LNCaP clone FGC (cell line): ENCODE measurements around the gene YRDC.

Experiments
- DNase-seq: peaks from one replicate; pipeline ENCODE4 v3.0.0-alpha.2; 2011; ENCODE audit warnings: low read depth
- H3K4me3 ChIP-seq: 2 replicates; pipeline ENCODE4 v1.5.1; 2011; ENCODE audit warnings: mild to moderate bottlenecking, low read depth, low read length, control low read depth
- TF ChIP-seq, protein P1 (sequence below): IDR thresholded peaks from 2 replicates; pipeline ENCODE4 v1.5.1; 2012; ENCODE audit warnings: mild to moderate bottlenecking; ENCODE audit not compliant: control insufficient read depth, insufficient read depth; ENCODE audit errors: extremely low read depth

The YRDC gene

GRCh38 chr1:37767488-37767887, 40.5 kb downstream of the YRDC start:
- TF ChIP-seq, protein P1, sequence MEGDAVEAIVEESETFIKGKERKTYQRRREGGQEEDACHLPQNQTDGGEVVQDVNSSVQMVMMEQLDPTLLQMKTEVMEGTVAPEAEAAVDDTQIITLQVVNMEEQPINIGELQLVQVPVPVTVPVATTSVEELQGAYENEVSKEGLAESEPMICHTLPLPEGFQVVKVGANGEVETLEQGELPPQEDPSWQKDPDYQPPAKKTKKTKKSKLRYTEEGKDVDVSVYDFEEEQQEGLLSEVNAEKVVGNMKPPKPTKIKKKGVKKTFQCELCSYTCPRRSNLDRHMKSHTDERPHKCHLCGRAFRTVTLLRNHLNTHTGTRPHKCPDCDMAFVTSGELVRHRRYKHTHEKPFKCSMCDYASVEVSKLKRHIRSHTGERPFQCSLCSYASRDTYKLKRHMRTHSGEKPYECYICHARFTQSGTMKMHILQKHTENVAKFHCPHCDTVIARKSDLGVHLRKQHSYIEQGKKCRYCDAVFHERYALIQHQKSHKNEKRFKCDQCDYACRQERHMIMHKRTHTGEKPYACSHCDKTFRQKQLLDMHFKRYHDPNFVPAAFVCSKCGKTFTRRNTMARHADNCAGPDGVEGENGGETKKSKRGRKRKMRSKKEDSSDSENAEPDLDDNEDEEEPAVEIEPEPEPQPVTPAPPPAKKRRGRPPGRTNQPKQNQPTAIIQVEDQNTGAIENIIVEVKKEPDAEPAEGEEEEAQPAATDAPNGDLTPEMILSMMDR: no peak
- H3K4me3 ChIP-seq: no peak overlapping the region
- DNase-seq: no peak

DNA sequence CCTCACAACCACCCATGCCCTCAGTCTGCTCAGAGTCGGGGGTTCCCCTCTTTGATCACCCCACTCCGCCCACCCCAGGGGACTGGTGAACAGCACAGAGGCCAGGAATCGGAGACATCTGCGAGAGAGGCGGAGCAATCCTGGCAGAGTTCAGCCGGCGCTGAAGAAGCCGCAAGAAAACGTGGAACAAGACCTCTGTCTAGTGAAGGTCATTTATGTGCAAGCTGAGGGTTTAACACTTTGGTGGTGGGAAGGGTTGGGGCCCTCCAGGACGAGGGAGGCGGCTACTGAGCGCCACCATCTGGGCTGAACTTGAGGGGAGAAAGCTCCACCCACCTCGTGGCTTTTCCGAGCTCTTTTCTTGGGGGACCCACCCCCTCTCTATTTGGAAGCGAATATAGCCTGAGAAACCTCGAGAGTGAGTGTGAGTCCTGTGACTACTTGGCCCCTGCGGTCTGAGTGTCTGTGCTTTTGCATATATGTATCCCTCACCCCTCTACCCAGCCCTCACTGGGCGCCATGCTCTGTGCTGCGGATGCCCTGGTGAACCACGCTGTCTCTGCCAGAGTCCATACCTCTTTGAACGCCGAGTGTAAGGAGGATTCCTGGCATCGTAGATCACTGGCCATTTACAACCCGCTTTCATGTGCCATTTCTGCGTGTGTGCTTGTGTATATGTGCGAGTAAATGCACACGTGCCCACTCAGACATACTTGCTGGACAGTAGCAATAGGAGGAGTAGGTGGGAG, 41.9 kb downstream of the YRDC start:
- no peak overlapping the region for H3K4me3 ChIP-seq
- DNase-seq: no peak
- TF ChIP-seq, protein P1: no peak

DNA sequence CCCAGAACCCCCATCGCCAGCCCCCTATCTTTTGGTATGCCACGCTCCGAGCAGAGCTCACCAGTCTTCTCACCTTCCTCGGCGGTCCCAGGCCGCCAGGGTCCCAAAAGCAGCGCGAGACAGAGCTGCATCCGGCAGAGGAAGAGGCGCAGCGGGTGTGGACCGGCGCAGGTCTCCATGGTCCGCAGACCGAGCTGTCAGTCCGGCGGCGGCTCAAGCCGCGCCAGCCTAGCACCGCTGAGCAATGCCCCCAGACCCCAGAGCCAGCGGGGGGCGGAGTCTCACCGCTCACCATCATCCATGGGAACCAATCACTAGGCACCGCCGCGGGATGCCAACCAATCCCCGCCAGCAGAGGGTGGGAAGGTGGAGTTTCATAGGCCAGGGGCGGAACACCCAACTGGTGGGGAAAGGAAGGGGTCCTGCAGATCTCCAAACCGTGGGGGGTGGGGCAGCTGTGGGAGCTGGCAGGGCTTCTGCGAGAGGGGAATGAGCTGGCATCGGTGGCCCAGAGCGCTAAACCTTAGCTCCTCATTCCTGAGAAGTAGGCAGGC, 43.0 kb downstream of the YRDC start, which contains the start of gene EPHA10:
TSS of gene EPHA10 (minus strand) at position 233 of the 554 bp plus-strand sequence. CDS start at position 179, 54 bp downstream.
- TF ChIP-seq, protein P1: no peak

DNA sequence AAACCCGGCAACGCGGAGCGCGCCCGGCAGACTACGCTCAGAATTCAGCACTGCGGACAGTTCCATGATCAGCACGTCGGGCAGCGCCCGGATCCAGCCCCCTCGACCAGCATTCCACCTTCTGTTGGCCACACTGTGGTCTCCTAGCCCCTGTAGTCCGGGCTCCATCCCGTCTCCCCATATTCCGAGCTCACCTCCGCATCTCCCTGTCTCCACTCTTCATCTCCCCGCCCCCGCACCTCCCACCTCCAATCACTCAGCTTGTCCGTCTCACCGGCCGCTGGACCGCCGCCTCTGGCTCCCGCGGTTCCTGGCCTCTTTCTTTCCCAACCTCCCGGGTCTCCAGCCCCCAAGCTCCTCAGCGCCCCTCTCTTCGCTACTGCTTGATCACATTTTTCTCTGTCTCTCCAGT, 43.6 kb downstream of the YRDC start:
- no peak for DNase-seq
- H3K4me3 ChIP-seq: no peak overlapping the region
- TF ChIP-seq, protein P1: no peak

More for the DNA sequence above, 43.0 kb downstream of the YRDC start, which contains the start of gene EPHA10:
- DNase-seq: no peak
- no peak within 1 kb of the TSS for H3K4me3 ChIP-seq

GRCh38 chr1:37763791-37764413, 44.1 kb downstream of the YRDC start:
- H3K4me3 ChIP-seq: no peak overlapping the region
- no peak for DNase-seq

GRCh38 chr1:37762516-37762915, 45.5 kb downstream of the YRDC start:
- no peak for DNase-seq
- no peak overlapping the region for H3K4me3 ChIP-seq
- TF ChIP-seq, protein P1: no peak

More at GRCh38 chr1:37763791-37764413, 44.1 kb downstream of the YRDC start:
- TF ChIP-seq, protein P1: no peak
